Tibial nerve (tissue), 4 donors: ENCODE results near the gene ICE2. TPM values are rescaled to one million over a fixed set of nuclear protein-coding genes. Genes with fewer than 3 reads are reported as not detected.

ENCODE experiments used
- DNase-seq, 2 donors: peaks; one replicate each; pipeline ENCODE4 v3.0.0-alpha.2; 2019; ENCODE audit warnings: low spot score in 2 of 2
- H3K27ac ChIP-seq, 4 donors: fragments of 200-600 bp; sonication (generic) in 3 of 4; one replicate each; pipeline ENCODE4 v1.5.1; 2017 to 2019; ENCODE audit warnings: mild to moderate bottlenecking in 1 of 4
- H3K27me3 ChIP-seq, 2 donors: fragments of 200-600 bp; sonication (generic) in 1 of 2; one replicate each; pipeline versions ENCODE4 v1.5.1 to v1.6.0; 2017 to 2019
- H3K36me3 ChIP-seq, 3 donors: fragments of 200-600 bp; sonication (generic); one replicate each; pipeline ENCODE4 v1.5.1; 2018 to 2019
- H3K4me1 ChIP-seq, 4 donors: fragments of 200-600 bp; sonication (generic) in 3 of 4; one replicate each; pipeline ENCODE4 v1.5.1; 2017 to 2019
- H3K4me3 ChIP-seq, 4 donors: fragments of 200-600 bp; sonication (generic) in 3 of 4; one replicate each; pipeline ENCODE4 v1.5.1; 2017 to 2019; ENCODE audit warnings: mild to moderate bottlenecking in 1 of 4, moderate library complexity in 1 of 4
- H3K9me3 ChIP-seq, 4 donors: fragments of 200-600 bp; sonication (generic) in 3 of 4; one replicate each; pipeline ENCODE4 v1.5.1; 2017 to 2019
- CTCF ChIP-seq, 5 experiments: fragments of 200-600 bp in 3 of 5; fragments of 450-650 bp in 2 of 5; sonication (generic) in 3 of 5; IDR thresholded peaks; one replicate each; pipeline ENCODE4 v1.5.1; 2016 to 2019; ENCODE audit warnings: antibody characterized with exemption in 5 of 5, mild to moderate bottlenecking in 3 of 5, moderate library complexity in 2 of 5
- EP300 ChIP-seq, 2 donors: sonication (generic); formaldehyde crosslinking; IDR thresholded peaks; one replicate each; pipeline ENCODE4 v1.6.1; 2017; ENCODE audit warnings: antibody characterized with exemption in 2 of 2, mild to moderate bottlenecking in 1 of 2
- POLR2A ChIP-seq, 2 donors: fragments of 450-650 bp; IDR thresholded peaks; one replicate each; pipeline ENCODE4 v1.6.1; 2017; ENCODE audit warnings: antibody characterized with exemption in 2 of 2, mild to moderate bottlenecking in 2 of 2, moderate library complexity in 2 of 2
- WGBS, 2 donors: methylation state at CpG; one replicate each; pipeline ENCODE4 v1.1.5; 2018; 5-methylcytosine and 5-hydroxymethylcytosine counted together
- total RNA-seq, 4 donors: library from RNA; depleted of rRNA; stranded (reverse); fragments of >200 nt; gene quantifications; one replicate each; pipeline ENCODE4 v1.1.0, GENCODE V29; 2016

ICE2 gene
- total RNA-seq, 4 donors from 2014 or later = 23.9 to 44.1 (median 26.0) TPM

- Histone ChIP-seq H3K27me3 (no peaks in the 10 kb centered on the region), H3K4me3 (peak overlapping the region; percentile 94 to 99 (median 98)), H3K27ac (peak overlapping the region; percentile 86 to 100 (median 98)), H3K4me1 (peaks cover 5 to 74% (median 47%) of the 10 kb centered on the region in 4 donors), H3K9me3 (no peaks in the 10 kb centered on the region), H3K36me3 (peaks cover 0 to 6% (median 0%) of the 10 kb centered on the region in 3 donors)
- DNase-seq = no peak
- TF ChIP-seq EP300 (IDR thresholded peaks at IDR 0.05) (no peak), POLR2A (IDR thresholded peaks at IDR 0.05) (no peak), CTCF (IDR thresholded peaks at IDR 0.05) (no peak)
- WGBS, 2 donors = 10 to 11% methylated on average over 5 of the region's 5 CpGs
These were observed 82.4 kb downstream of the ICE2 start for GRCh38 chr15:60396560-60396957.

DNA sequence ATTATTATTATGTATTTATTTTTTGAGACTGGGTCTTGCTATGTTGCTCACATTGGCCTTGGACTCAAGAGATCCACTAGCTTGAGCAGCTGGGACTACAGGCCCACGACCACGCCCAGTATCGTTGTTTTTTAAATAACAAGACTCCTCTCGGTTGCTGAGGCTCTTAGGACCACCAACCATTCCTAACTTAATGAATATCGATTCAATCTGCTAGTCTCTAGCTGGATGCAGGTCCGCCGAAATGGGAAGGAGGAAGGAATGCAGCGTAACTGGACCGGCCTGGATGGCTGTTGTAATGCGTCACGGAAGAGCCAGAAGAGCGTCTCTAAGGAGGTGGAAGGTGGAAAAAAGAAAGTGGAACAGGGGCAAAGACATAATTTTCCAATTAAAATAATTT, 82.8 kb downstream of the ICE2 start:
- TF ChIP-seq POLR2A (IDR thresholded peaks at IDR 0.05) = no peak
- no peak for TF ChIP-seq CTCF (IDR thresholded peaks at IDR 0.05)
- no peak for TF ChIP-seq EP300 (IDR thresholded peaks at IDR 0.05)
- peaks cover 8 to 78% (median 52%) of the 10 kb centered on the region in 4 donors for H3K4me1 ChIP-seq
- no peaks in the 10 kb centered on the region for H3K27me3 ChIP-seq
- peaks cover 0 to 6% (median 0%) of the 10 kb centered on the region in 3 donors for H3K36me3 ChIP-seq
- peak overlapping the region; percentile 94 to 99 (median 98) for H3K4me3 ChIP-seq
- peak overlapping the region; percentile 86 to 100 (median 98) for H3K27ac ChIP-seq
- H3K9me3 ChIP-seq = no peaks in the 10 kb centered on the region
- DNase-seq = no peak
- 21 to 24% methylated on average over 12 of the region's 12 CpGs for WGBS, 2 donors

DNA sequence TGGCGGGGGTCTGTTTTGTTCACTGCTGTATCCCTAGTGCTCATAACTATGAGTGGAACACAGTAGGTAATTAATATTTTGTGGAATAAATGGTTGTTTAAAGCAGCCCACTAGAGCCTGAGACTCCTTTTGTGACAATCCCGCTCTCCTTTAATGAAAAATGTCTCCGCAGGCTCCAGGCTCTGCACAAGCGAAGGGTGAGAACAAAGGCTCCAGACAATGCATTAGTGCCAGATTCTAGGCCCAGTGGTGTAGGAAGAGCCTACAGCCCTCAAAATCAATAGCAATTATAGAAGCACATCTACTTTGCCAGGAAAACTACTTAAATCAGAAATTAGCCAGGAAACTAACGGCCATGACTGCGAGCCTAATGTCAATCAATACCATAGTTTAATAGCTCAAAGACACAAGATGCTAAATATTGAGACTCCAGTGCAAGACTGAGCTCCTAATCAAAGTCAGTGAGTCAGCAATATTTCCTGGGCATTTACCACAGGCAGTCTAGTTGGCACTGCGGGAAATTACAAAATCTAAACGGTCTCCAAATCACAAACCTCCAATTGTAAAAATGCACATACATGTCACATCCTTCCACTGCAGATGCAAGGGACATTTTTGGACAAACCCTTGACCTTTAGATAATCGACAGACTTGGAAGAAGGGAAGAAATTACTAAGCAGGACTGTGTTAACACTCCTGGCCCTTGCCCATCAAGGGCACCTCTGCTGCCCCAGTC, 83.5 kb downstream of the ICE2 start:
- DNase-seq = no peak
- TF ChIP-seq POLR2A (IDR thresholded peaks at IDR 0.05) = no peak
- no peak for TF ChIP-seq CTCF (IDR thresholded peaks at IDR 0.05)
- TF ChIP-seq EP300 (IDR thresholded peaks at IDR 0.05) = no peak
- no peaks in the 10 kb centered on the region for H3K27me3 ChIP-seq
- H3K4me3 ChIP-seq = peak overlapping the region; percentile 94 to 99 (median 98)
- 29 to 31% methylated on average over 9 of the region's 9 CpGs for WGBS, 2 donors
- peaks cover 0 to 6% (median 0%) of the 10 kb centered on the region in 3 donors for H3K36me3 ChIP-seq
- peak overlapping the region; percentile 86 to 100 (median 98) for H3K27ac ChIP-seq
- peaks cover 8 to 84% (median 58%) of the 10 kb centered on the region in 4 donors for H3K4me1 ChIP-seq
- H3K9me3 ChIP-seq = no peaks in the 10 kb centered on the region

DNA sequence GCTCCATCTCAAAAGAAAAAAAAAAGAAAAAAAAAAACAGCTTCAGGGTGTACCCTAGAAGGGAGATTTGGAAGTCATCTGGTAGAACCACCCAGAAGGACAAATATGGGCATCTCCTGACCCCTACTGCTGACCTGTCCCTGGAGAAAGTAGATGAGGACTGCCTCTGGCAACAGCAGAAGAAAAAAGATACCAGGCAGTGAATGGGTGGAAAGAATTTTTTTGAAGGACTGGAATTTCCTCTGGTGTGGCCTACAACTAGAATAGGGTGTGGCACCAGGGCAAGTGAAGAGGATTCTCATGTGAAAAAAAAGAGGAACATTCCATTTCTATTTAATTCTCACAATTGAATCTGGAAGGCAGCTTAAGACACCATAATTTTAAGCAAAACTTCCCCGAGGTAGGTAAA, 84.2 kb downstream of the ICE2 start:
- TF ChIP-seq EP300 (IDR thresholded peaks at IDR 0.05) (no peak), CTCF (IDR thresholded peaks at IDR 0.05) (no peak), POLR2A (IDR thresholded peaks at IDR 0.05) (no peak)
- H3K27ac ChIP-seq = peak overlapping the region; percentile 39 to 100 (median 98)
- H3K4me1 ChIP-seq = peaks cover 8 to 84% (median 65%) of the 10 kb centered on the region in 4 donors
- DNase-seq = no peak
- peaks cover 0 to 6% (median 0%) of the 10 kb centered on the region in 3 donors for H3K36me3 ChIP-seq
- H3K9me3 ChIP-seq = no peaks in the 10 kb centered on the region
- 18 to 20% methylated on average over 1 of the region's 1 CpG for WGBS, 2 donors
- no peaks in the 10 kb centered on the region for H3K27me3 ChIP-seq
- H3K4me3 ChIP-seq = peak overlapping the region in 3 of 4 donors; percentile 10 to 97 (median 94)
